GM19452 (cell line): ENCODE data around the gene CRCP.
"Not testable (repeated sequence)": the region's sequence is repeated elsewhere in the genome, so short reads cannot be mapped to it uniquely, and the experiment has no call there.

Experiments
- ATAC-seq: cut with Tn5 transposase; IDR thresholded peaks from one replicate; pipeline ENCODE4 v1.9.1; 2021; ENCODE audit not compliant: unreplicated experiment

The CRCP gene

GRCh38 chr7:66114743-66115649 lies at the start of gene CRCP:
TSS of gene CRCP (plus strand) at chr7:66114847. CDS start at chr7:66114963, 116 bp downstream.
- peak; percentile 84 for ATAC-seq

GRCh38 chr7:66069732-66070131 lies 44.9 kb upstream of the CRCP start:
- ATAC-seq = no peak

GRCh38 chr7:66070222-66070621 lies 44.4 kb upstream of the CRCP start:
- ATAC-seq = no peak

- not testable (repeated sequence) for ATAC-seq
Observed at GRCh38 chr7:66072208-66072607, 42.4 kb upstream of the CRCP start.

DNA sequence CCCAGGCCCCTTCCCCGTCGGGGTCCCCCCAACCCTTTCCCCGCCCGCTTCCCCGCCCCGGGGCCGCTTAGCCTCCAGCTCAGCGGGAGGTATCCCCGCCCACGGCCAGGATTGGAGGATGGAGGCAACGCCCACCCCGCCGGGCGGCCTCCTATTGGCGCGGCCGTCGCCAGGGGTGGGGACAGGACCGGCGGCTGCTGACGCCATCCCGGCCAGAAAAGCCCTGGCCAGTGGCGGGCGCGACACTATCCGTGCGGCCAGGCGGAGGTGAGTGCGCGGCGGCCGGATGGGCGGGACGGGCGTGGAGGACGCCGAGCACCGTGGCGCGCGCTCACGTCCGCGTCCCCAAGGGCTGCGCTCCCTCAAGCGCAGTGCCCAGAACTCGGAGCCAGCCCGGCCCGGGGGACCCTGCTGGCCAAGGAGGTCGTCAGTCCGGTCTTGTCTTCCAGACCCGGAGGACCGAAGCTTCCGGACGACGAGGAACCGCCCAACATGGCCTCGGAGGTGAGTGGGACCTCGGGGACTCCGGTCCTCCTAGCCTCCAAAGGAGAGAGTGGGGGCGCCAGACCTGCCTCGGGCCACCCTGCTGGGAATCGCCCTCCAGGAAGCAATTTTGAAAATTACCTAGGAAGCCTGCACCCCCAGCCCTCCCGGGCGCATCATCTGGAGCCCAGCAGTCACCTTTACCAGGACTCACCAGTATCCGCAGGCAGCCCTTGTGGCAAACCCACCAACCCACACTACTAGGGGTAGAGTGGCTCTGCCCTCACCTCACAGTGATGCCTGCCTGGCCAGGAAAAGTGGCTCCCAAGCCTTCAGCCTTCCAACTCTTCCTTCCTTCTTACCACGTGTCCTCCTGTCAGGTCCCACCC lies 38.8 kb upstream of the CRCP start, which contains the start of gene ASL:
TSS of gene ASL (plus strand) at position 230 of the 872 bp plus-strand sequence. CDS start at position 493, 263 bp downstream.
- peak; percentile 99 for ATAC-seq

- ATAC-seq = no peak
Observed at GRCh38 chr7:66076462-66077329, 38.0 kb upstream of the CRCP start.

DNA sequence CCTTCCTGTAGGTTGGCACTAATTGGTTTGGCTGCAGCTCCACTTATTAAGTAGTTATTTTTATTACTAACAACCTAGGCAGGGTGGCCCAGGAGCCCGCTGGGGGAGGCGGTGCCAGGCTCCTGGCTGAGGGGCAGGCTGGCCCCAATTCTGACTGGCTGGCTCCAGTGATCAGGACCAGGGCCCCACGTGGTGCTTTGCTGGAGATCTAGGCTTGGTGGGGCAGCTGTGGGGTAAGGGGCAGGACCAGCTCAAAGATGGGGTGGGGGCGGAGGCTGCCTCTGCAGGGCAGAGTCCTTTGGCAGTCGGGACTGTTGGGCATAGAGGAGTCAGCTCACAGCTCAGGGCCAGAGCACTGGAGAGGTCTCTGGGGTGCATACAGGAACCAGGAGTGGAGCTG lies 36.6 kb upstream of the CRCP start:
- ATAC-seq = no peak

DNA sequence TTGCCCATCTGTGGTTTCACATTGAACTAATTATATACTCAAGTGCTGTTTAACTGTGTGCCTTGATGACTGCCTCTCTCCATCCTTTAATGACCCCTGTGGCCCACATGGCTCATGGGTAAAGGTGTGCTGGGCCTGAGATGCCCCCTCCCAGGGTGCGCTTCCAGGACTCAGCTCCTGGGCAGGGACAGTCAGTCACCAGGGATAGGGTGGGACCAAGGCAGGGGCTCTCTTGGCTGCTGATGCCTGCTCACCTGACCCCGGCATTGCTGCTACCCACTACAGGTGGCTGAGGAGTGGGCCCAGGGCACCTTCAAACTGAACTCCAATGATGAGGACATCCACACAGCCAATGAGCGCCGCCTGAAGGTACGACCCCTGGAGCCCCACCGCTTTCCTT lies 32.6 kb upstream of the CRCP start:
- no peak for ATAC-seq

DNA sequence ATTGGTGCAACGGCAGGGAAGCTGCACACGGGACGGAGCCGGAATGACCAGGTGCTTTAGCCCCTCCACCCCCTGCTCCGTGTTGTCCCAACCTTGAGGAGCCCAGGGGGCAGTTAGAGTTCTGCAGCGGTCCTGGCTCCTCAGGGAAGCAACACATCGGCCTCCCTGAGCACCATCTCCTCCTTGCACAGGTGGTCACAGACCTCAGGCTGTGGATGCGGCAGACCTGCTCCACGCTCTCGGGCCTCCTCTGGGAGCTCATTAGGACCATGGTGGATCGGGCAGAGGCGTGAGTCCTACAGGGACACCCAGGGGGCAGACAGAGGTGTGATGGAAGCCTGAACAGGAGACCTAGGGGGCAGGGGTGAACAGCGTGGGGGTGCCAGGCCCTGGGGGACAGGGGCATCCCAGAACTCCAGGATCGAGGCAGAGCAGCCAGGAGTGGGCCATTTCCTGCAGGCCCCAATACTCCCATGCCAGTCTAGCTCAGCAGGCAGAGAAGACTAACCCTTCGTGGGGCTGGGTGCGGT lies 31.7 kb upstream of the CRCP start:
- no peak for ATAC-seq

- ATAC-seq = no peak
Observed at GRCh38 chr7:66083677-66084076, 31.0 kb upstream of the CRCP start.

DNA sequence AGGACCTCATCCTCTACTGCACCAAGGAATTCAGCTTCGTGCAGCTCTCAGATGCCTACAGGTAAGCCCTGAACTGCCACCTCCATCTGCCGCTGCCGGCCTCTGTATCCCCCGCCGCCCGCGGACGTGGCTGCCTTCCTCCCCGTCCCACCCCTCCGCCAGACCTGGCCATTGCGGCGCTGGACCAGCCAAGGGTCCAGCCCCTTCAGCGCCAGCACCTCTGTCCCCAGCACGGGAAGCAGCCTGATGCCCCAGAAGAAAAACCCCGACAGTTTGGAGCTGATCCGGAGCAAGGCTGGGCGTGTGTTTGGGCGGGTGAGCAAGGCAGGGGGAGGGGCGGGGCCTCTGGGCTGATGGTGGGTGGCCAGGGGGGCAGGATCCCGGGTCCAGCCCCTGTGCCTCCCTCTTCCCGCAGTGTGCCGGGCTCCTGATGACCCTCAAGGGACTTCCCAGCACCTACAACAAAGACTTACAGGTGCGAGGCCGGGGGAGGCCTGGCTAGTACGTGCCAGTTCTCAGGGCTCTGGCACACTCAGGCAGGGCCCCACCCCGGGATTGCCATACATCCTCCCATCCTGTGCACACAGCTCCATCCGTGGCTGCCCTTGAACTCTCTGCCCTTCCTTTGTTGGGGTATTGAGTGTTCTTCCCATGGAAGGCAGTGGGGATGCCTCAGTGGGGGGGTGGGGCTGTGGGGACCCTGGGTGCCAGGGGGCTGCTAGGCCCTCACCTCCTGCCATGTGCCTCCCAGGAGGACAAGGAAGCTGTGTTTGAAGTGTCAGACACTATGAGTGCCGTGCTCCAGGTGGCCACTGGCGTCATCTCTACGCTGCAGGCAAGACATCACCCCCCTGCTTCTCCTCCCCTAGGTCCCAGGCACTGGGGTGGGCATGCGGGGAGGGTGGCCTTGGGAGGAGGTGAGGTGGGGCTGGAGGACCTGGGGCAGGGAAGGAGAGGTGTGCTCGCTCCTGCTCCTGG lies 25.5 kb upstream of the CRCP start:
- ATAC-seq = no peak

GRCh38 chr7:66092654-66093053 lies 22.0 kb upstream of the CRCP start:
- no peak for ATAC-seq

DNA sequence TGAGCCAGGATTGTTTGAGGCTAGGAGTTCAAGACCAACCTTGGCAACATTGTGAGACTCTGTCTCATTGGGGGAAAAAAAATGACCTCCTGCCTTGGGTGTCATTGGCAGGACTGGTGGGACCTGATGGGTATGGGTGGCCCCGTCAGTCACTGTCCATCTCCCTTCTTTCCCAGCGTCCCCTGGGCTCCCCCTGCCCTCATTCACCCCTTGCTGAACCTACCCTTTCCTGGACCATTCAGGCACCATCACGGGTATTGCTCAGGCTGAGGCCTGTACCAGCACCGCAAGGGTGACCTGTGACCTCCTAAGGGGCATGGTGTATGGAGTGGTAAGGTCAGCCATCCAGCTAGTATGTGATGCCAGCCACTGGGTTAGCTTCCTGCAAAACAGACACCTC lies 19.6 kb upstream of the CRCP start:
- ATAC-seq = no peak

- no peak for ATAC-seq
Observed at GRCh38 chr7:66099232-66099550, 15.5 kb upstream of the CRCP start.

GRCh38 chr7:66099551-66100407 lies 14.9 kb upstream of the CRCP start:
- peak; percentile 82 for ATAC-seq

- no peak for ATAC-seq
Observed at GRCh38 chr7:66100408-66101050, 14.1 kb upstream of the CRCP start.

DNA sequence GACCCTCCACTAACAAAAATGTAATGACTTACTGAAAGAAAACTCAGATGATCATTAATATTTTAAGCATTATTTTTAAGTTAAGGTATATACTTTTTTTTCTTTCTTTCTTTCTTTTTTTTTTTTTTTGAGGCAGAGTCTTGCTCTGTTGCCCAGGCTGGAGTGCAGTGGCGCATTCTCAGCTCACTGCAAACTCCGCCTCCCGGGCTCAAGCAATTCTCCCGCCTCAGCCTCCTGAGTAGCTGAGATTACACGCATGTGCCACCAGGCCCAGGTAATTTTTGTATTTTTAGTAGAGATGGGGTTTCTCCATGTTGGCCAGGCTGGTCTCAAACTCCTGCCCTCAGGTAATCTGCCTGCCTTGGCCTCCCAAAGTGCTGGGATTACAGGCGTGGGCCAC lies 12.5 kb upstream of the CRCP start:
- not testable (repeated sequence) for ATAC-seq

- ATAC-seq = not testable (repeated sequence)
Observed at GRCh38 chr7:66103994-66104393, 10.7 kb upstream of the CRCP start.
